ENCODE results near the gene SYT13. TPM values are rescaled to one million over a fixed set of nuclear protein-coding genes. Genes with fewer than 3 reads are reported as not detected.

The SYT13 gene
- total RNA-seq, 1 experiment from 2014 or later: not detected

DNA sequence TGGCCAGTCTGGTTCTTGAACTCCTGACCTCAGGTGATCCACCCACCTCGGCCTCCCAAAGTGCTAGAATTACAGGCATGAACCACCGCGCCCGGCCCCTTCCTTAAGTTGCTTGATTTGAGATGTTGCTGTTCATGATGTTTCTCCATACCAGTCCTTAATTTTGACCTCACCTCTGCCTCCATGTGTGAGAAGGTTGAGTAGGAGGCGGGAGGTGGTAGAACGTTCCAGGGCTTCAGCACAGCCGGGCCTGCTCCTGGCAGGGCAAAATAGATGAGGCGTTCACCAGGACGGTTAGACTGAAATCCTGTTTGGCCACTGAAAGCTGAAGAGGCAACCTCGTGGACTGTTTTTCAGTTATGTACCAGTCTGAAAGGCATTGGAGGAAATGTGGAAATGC, 48.3 kb upstream of the SYT13 start:
- Histone ChIP-seq H3F3A (ENCODE audit: insufficient read depth, low read depth) (no peaks in the 10 kb centered on the region), H3K4me2 (no peak overlapping the region), H4K20me1 (ENCODE audit: insufficient read depth) (0 out of 2 replicates have a peak, but pooled peaks cover 4% of the 10 kb centered on the region), H3K4me3 (no peak overlapping the region), H3K9me2 (ENCODE audit: insufficient read depth) (no peaks in the 10 kb centered on the region), H3K36me3 (ENCODE audit: low read depth) (no peaks in the 10 kb centered on the region), H3K4me1 (replicated peaks; ENCODE audit: insufficient read depth) (no peaks in the 10 kb centered on the region), H3K27ac (no peak overlapping the region), H2AFZ (no peak overlapping the region), H3K79me2 (ENCODE audit: low read depth) (no peaks in the 10 kb centered on the region), H3K27me3 (ENCODE audit: insufficient read depth, low read depth) (peaks cover 79% of the 10 kb centered on the region), H3K9me3 (ENCODE audit: insufficient read depth, low read depth) (no peaks in the 10 kb centered on the region)
- intact Hi-C loops (cut with micrococcal nuclease; ENCODE audit: unreplicated experiment): no loop called here
- BruUV-seq (replicated peaks): no TSS peak
- TF ChIP-seq, protein P1, sequence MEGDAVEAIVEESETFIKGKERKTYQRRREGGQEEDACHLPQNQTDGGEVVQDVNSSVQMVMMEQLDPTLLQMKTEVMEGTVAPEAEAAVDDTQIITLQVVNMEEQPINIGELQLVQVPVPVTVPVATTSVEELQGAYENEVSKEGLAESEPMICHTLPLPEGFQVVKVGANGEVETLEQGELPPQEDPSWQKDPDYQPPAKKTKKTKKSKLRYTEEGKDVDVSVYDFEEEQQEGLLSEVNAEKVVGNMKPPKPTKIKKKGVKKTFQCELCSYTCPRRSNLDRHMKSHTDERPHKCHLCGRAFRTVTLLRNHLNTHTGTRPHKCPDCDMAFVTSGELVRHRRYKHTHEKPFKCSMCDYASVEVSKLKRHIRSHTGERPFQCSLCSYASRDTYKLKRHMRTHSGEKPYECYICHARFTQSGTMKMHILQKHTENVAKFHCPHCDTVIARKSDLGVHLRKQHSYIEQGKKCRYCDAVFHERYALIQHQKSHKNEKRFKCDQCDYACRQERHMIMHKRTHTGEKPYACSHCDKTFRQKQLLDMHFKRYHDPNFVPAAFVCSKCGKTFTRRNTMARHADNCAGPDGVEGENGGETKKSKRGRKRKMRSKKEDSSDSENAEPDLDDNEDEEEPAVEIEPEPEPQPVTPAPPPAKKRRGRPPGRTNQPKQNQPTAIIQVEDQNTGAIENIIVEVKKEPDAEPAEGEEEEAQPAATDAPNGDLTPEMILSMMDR (conservative IDR thresholded peaks at IDR 0.05): no peak
- no peak for TF ChIP-seq EZH2 (IDR thresholded peaks at IDR 0.05; ENCODE audit: low read depth)
- no peak for DNase-seq
- ChIA-PET CTCF (no interaction called here), POLR2A (ENCODE audit: unreplicated experiment) (no interaction called here)

DNA sequence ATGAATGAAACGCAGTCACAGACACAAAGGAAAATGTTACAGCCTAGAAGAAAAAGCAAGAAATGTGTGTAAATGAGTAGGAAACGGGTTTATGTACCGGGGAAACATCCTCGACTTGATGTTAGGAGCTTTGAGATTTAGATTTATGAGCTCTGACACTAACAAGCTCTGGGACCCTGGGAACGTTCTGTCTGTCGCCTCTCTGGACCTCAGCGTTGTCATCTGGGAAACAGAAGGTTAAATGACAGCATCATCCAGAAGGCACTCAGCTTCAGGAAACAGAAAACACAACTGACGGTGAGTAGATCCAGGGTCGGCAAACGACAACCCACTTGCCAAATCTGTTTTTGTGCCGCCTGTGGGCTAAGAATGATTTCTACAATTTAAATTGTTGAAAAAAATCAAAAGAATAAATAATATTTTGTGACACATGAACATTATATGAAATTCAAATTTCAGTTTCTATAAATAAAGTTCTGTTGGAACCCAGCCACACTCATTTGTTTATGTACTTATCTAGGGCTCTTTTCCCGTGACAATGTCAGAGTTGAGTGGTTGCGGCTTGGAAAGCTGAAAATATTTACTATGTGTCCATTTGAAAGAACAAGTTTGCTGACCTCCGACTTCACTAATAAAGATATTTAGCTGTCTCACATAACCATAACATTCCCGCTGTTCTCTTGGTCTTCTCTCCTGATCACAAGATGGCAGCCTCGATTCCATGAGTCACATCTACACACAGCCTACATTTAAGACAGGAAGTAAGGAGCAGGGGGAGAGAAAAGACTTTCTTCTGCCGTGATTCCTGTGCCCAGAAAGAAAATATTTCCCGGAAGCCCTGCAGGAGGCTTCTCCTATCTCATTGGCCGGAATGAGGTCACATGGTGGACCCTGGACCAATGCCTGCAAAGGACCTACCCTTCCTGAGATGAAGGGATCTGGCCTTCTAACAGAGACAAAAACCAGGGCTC, 47.1 kb upstream of the SYT13 start:
- 0 out of 2 replicates have a peak, but pooled peaks cover 4% of the 10 kb centered on the region for H4K20me1 ChIP-seq (ENCODE audit: insufficient read depth)
- ChIA-PET POLR2A (ENCODE audit: unreplicated experiment) (no interaction called here), CTCF (no interaction called here)
- H3K27ac ChIP-seq: no peak overlapping the region
- no peak overlapping the region for H3K4me2 ChIP-seq
- BruUV-seq (replicated peaks): no TSS peak
- no peak for TF ChIP-seq EZH2 (IDR thresholded peaks at IDR 0.05; ENCODE audit: low read depth)
- TF ChIP-seq, protein P1 (conservative IDR thresholded peaks at IDR 0.05): no peak
- peaks cover 74% of the 10 kb centered on the region for H3K27me3 ChIP-seq (ENCODE audit: insufficient read depth, low read depth)
- H3K36me3 ChIP-seq (ENCODE audit: low read depth): no peaks in the 10 kb centered on the region
- no peaks in the 10 kb centered on the region for H3K9me3 ChIP-seq (ENCODE audit: insufficient read depth, low read depth)
- intact Hi-C loops (cut with micrococcal nuclease; ENCODE audit: unreplicated experiment): no loop called here
- no peaks in the 10 kb centered on the region for H3K9me2 ChIP-seq (ENCODE audit: insufficient read depth)
- no peak for DNase-seq
- no peaks in the 10 kb centered on the region for H3K4me1 ChIP-seq (replicated peaks; ENCODE audit: insufficient read depth)
- no peak overlapping the region for H2AFZ ChIP-seq
- H3K4me3 ChIP-seq: no peak overlapping the region
- H3K79me2 ChIP-seq (ENCODE audit: low read depth): no peaks in the 10 kb centered on the region
- no peaks in the 10 kb centered on the region for H3F3A ChIP-seq (ENCODE audit: insufficient read depth, low read depth)

DNA sequence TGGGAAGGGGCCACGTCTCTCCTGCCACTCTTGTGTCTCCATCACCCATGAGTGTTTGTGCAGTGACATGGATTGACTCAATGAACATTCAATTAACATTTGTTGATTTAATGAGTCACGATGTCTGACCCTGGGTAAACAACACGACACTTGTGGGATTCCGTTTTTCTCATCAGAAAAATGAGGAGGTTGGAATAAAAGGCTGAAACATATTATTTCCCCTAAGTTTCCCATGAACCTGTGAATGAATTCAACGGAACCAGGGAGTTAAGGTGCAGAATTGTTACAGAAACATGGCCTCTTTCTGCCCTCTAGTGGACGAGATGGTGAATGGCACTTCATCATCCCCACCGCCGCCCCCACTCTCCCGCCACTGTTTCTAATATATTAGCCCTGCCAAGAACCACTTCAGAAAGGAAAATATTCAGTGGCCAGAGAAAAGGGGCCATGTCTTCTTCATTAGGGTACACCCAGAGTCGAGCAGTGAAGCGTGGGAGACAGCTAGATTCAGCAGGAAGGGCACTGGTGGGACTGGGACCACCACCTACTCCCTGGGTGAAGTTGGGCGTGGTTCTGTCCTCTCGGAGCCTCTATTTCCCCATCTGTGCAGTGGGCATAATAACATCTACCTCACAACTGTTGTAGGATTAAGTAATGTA, 46.3 kb upstream of the SYT13 start:
- H3K4me3 ChIP-seq: no peak overlapping the region
- ChIA-PET CTCF (no interaction called here), POLR2A (ENCODE audit: unreplicated experiment) (no interaction called here)
- 0 out of 2 replicates have a peak, but pooled peaks cover 4% of the 10 kb centered on the region for H4K20me1 ChIP-seq (ENCODE audit: insufficient read depth)
- no peak for TF ChIP-seq EZH2 (IDR thresholded peaks at IDR 0.05; ENCODE audit: low read depth)
- TF ChIP-seq, protein P1 (conservative IDR thresholded peaks at IDR 0.05): peak; percentile 82
- H3K27ac ChIP-seq: no peak overlapping the region
- DNase-seq: peak in 1 of 2 experiments; percentile 10
- no peaks in the 10 kb centered on the region for H3F3A ChIP-seq (ENCODE audit: insufficient read depth, low read depth)
- H3K4me2 ChIP-seq: no peak overlapping the region
- H3K27me3 ChIP-seq (ENCODE audit: insufficient read depth, low read depth): peaks cover 72% of the 10 kb centered on the region
- intact Hi-C loops (cut with micrococcal nuclease; ENCODE audit: unreplicated experiment): loop anchor here (1.0 kb wide), 2 partner anchors 222 to 396 kb away; no protein-coding TSS in a partner anchor
- BruUV-seq (replicated peaks): no TSS peak
- no peak overlapping the region for H2AFZ ChIP-seq
- no peaks in the 10 kb centered on the region for H3K9me3 ChIP-seq (ENCODE audit: insufficient read depth, low read depth)
- no peaks in the 10 kb centered on the region for H3K9me2 ChIP-seq (ENCODE audit: insufficient read depth)
- H3K4me1 ChIP-seq (replicated peaks; ENCODE audit: insufficient read depth): no peaks in the 10 kb centered on the region
- no peaks in the 10 kb centered on the region for H3K79me2 ChIP-seq (ENCODE audit: low read depth)
- no peaks in the 10 kb centered on the region for H3K36me3 ChIP-seq (ENCODE audit: low read depth)

All from PC-9 (cell line).